HG03354 (cell line): Measurements from ENCODE around the gene C21orf91.

Experiments
- ATAC-seq: cut with Tn5 transposase; IDR thresholded peaks from one replicate; pipeline ENCODE4 v1.9.1; 2021; ENCODE audit warnings: mild to moderate bottlenecking; ENCODE audit not compliant: unreplicated experiment, poor library complexity, severe bottlenecking

Gene C21orf91

DNA sequence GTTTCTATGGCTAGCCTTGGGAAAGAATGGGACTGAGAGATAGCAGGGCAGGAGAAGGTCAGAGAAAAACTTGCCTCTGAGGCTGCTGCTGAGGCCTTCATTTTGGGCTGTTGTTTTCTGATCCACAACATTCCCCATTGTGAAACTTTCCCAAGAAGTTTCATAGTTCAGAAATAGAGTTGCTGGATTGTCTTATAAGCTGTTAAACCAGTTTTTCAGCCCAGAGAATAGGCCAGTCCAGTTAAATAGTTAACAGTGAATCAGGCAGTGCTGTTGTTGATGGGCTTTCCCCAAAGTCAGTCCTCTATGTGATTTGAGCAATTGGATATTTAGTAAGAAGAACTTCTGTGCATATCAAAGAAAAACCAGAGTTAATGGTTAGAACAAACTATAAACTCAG, 77.0 kb downstream of the C21orf91 start:
- no peak for ATAC-seq
